ENCODE data around the gene CC2D2B. TPM values are rescaled to one million over a fixed set of nuclear protein-coding genes. Genes with fewer than 3 reads are reported as not detected.

The CC2D2B gene
- total RNA-seq, 1 donor from 2014 or later = not detected

DNA sequence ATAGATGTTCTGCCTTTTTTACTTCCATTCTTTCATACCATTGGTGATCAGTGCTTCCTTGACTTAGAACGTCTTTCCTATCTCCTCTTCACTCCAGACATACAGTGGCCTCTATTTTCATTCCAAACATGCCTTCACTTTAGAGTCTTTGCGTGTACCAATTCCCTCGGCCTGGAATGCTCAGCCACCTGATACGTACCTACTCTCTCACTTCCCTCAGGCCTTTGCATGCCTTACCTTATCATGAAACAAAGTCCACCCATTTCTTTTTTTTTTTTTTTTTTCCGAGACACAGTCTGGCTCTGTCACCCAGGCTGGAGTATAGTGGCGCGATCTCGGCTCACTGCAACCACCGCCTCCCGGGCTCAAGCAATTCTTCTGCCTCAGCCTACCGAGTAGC is 133.4 kb downstream of the CC2D2B start:
- TF ChIP-seq, protein P1, sequence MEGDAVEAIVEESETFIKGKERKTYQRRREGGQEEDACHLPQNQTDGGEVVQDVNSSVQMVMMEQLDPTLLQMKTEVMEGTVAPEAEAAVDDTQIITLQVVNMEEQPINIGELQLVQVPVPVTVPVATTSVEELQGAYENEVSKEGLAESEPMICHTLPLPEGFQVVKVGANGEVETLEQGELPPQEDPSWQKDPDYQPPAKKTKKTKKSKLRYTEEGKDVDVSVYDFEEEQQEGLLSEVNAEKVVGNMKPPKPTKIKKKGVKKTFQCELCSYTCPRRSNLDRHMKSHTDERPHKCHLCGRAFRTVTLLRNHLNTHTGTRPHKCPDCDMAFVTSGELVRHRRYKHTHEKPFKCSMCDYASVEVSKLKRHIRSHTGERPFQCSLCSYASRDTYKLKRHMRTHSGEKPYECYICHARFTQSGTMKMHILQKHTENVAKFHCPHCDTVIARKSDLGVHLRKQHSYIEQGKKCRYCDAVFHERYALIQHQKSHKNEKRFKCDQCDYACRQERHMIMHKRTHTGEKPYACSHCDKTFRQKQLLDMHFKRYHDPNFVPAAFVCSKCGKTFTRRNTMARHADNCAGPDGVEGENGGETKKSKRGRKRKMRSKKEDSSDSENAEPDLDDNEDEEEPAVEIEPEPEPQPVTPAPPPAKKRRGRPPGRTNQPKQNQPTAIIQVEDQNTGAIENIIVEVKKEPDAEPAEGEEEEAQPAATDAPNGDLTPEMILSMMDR (IDR thresholded peaks at IDR 0.05; ENCODE audit: partially characterized antibody, unreplicated experiment) = no peak
- H3K4me3 Mint-ChIP-seq (ENCODE audit: unreplicated experiment) = no peak overlapping the region
- peaks cover 10% of the 10 kb centered on the region for H3K4me1 Mint-ChIP-seq (ENCODE audit: low read depth, unreplicated experiment)
- no peak for DNase-seq
- H3K9me3 Mint-ChIP-seq (ENCODE audit: unreplicated experiment) = peaks cover 5% of the 10 kb centered on the region
- peaks cover 3% of the 10 kb centered on the region for H3K27me3 Mint-ChIP-seq (ENCODE audit: unreplicated experiment)
- no peak overlapping the region for H3K27ac Mint-ChIP-seq (ENCODE audit: unreplicated experiment)
- no peaks in the 10 kb centered on the region for H3K36me3 Mint-ChIP-seq (ENCODE audit: unreplicated experiment)

DNA sequence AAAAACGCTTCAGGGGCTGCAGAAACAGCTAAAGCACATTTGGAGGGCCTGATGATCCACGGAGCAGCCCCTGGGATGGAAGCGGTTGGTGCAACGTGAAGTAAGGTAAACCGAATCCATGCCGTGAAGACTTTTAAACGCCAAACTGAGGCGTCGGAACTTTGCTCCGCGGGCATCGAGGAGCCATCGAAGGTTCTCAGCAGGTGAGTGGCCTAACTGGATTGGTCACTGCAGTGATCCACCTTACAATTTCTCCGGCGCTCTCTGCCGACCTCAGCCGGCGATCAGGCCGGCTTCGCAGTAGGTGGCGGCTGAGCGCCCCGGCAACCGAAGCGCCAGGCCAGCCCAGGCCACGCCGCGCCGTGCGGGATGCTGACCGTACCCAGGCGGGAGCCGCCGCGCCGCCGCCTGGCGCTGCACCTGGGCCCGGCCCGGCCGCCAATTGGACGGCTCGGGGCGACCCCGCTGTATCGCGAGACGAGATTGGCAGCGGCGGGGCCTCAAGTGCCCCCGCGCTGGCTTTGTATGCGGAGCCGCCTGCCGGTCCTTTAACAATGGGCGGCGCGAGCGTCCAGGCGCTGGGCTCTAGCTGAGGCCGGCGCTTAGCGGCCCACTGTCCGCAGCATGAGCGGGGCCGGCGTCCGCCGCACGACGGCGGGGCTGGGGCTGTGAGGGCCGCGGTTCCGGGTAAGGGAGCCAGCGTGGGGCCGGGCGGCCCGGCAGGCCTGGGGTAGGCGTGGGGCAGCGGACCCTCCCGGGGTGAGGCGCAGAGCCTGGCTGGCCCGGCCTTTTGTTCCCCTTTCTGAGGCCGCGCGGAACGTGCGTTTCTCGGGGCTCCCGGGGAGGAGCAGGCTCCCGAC is 135.5 kb downstream of the CC2D2B start, which contains the start of gene CCNJ:
Gene CCNJ, plus strand, starts transcription at position 551 of the 860 bp plus-strand sequence. CDS start 811 bp downstream, outside the sequence.
- peaks cover 13% of the 10 kb centered on the region for H3K4me1 Mint-ChIP-seq (ENCODE audit: low read depth, unreplicated experiment)
- peak within 1 kb of the TSS; percentile 88 for H3K27ac Mint-ChIP-seq (ENCODE audit: unreplicated experiment)
- H3K27me3 Mint-ChIP-seq (ENCODE audit: unreplicated experiment) = no peaks in the 10 kb centered on the region

DNA sequence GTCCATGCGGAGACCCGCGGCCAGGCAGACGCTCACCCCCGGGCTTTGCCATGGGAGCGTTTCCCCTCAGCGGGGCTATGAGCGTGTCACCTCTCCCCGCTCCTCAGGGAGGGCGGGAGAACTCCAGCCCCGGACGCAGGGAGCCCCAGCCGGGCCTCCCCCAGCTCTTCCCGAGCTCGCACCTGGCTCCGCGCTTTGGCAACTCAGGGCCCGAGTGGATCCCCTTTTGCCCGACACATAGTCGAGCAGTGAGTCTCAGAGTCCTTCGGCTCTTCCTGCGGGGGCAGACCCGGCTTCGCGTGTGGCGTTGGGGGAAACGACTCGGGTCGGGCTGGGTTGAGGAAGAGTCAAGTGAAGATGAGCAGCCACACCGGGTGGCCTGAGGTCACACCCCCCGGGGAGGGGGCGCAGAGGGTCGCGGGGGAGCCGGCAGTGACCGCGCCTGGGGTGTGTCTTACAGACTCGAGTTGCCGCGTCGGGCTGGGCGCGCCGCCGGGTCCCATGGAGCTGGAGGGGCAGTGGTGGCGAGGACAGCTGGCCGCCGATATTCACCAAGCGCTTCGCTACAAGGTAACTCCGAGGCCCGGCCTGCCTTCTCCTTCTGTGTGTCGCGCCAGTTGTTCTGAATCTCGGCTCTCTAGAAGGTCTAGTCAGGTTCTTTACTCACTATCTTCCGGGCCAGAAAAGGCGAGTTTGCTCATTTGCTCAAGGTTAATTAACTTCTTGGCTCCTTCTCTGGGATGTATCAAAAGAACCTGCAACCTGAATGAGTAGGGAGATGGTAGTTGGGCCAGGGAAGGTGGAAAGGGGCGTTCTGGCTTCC is 136.3 kb downstream of the CC2D2B start:
- H3K36me3 Mint-ChIP-seq (ENCODE audit: unreplicated experiment) = no peaks in the 10 kb centered on the region
- H3K27me3 Mint-ChIP-seq (ENCODE audit: unreplicated experiment) = no peaks in the 10 kb centered on the region
- peaks cover 5% of the 10 kb centered on the region for H3K9me3 Mint-ChIP-seq (ENCODE audit: unreplicated experiment)
- TF ChIP-seq, protein P1 (IDR thresholded peaks at IDR 0.05; ENCODE audit: partially characterized antibody, unreplicated experiment) = no peak
- H3K4me1 Mint-ChIP-seq (ENCODE audit: low read depth, unreplicated experiment) = peaks cover 16% of the 10 kb centered on the region
- H3K27ac Mint-ChIP-seq (ENCODE audit: unreplicated experiment) = peak overlapping the region; percentile 71
- DNase-seq = peak; percentile 75
- H3K4me3 Mint-ChIP-seq (ENCODE audit: unreplicated experiment) = peak overlapping the region; percentile 92

More for the DNA sequence above, 135.5 kb downstream of the CC2D2B start, which contains the start of gene CCNJ:
- TF ChIP-seq, protein P1 (IDR thresholded peaks at IDR 0.05; ENCODE audit: partially characterized antibody, unreplicated experiment) = no peak
- H3K4me3 Mint-ChIP-seq (ENCODE audit: unreplicated experiment) = peak within 1 kb of the TSS; percentile 92
- H3K36me3 Mint-ChIP-seq (ENCODE audit: unreplicated experiment) = no peaks in the 10 kb centered on the region
- DNase-seq = peak; percentile 94
- H3K9me3 Mint-ChIP-seq (ENCODE audit: unreplicated experiment) = peaks cover 5% of the 10 kb centered on the region

DNA sequence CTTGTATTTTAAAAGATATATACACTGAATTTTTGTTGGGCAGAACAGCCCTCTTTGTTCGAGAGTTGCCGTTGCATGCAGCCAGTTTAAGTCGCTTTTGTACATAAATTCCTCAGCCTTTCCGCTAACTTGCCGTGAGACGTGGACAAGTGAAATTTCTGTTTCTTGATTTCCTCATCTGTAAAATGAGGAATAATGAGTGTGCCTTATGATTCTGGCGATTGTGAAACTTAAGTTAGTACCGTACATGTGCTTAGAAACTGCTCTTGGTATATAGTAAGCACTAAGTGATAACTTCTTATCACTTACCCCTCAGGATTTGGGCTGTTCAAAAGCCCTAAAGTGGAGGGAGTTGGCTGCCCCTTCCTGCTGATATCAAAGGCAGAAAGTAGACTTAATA is 137.0 kb downstream of the CC2D2B start:
- H3K27ac Mint-ChIP-seq (ENCODE audit: unreplicated experiment) = peak overlapping the region; percentile 71
- DNase-seq = no peak
- no peaks in the 10 kb centered on the region for H3K27me3 Mint-ChIP-seq (ENCODE audit: unreplicated experiment)
- TF ChIP-seq, protein P1 (IDR thresholded peaks at IDR 0.05; ENCODE audit: partially characterized antibody, unreplicated experiment) = no peak
- peak overlapping the region; percentile 92 for H3K4me3 Mint-ChIP-seq (ENCODE audit: unreplicated experiment)
- peaks cover 16% of the 10 kb centered on the region for H3K4me1 Mint-ChIP-seq (ENCODE audit: low read depth, unreplicated experiment)
- H3K36me3 Mint-ChIP-seq (ENCODE audit: unreplicated experiment) = no peaks in the 10 kb centered on the region
- peaks cover 5% of the 10 kb centered on the region for H3K9me3 Mint-ChIP-seq (ENCODE audit: unreplicated experiment)
